Measurements from ENCODE around the gene SLC8A2.

- TF ChIP-seq CTCF (IDR thresholded peaks at IDR 0.05), result no peak
- no peak for TF ChIP-seq POLR2A (IDR thresholded peaks at IDR 0.05)
Measured at GRCh38 chr19:47499371-47499770, 27.7 kb upstream of the SLC8A2 start.
